Endodermal cell (in vitro differentiated cells): Measurements from ENCODE around the gene MID1. TPM values are rescaled to one million over a fixed set of nuclear protein-coding genes. Genes with fewer than 3 reads are reported as not detected.

Experiments used
- DNase-seq: peaks from one replicate; pipeline ENCODE4 v3.0.0-alpha.2; 2017
- H3K27ac ChIP-seq: 2 replicates; pipeline ENCODE4 v1.5.1; 2013; ENCODE audit warnings: mild to moderate bottlenecking, low read depth, low read length, moderate library complexity
- H3K27me3 ChIP-seq: 2 replicates; pipeline ENCODE4 v1.6.1; 2013; ENCODE audit warnings: mild to moderate bottlenecking, low read length, moderate library complexity; ENCODE audit not compliant: insufficient read depth, control insufficient read depth, poor library complexity, severe bottlenecking
- H3K36me3 ChIP-seq: 2 replicates; pipeline ENCODE4 v1.7.0; 2013; ENCODE audit warnings: mild to moderate bottlenecking, low read length, moderate library complexity; ENCODE audit not compliant: control insufficient read depth, insufficient read depth
- H3K4me1 ChIP-seq: one replicate; pipeline ENCODE4 v1.7.0; 2013; ENCODE audit warnings: low read length; ENCODE audit not compliant: control insufficient read depth, insufficient read depth
- H3K4me3 ChIP-seq: 2 replicates; pipeline ENCODE4 v1.5.1; 2013; ENCODE audit warnings: mild to moderate bottlenecking, low read length, moderate library complexity
- H3K9ac ChIP-seq: 2 replicates; pipeline ENCODE4 v1.6.1; 2013; ENCODE audit warnings: mild to moderate bottlenecking, low read length, moderate library complexity; ENCODE audit not compliant: poor library complexity, severe bottlenecking; ENCODE audit errors: extremely low read depth
- H3K9me3 ChIP-seq: 2 replicates; pipeline ENCODE4 v1.6.1; 2013; ENCODE audit warnings: mild to moderate bottlenecking, low read length, moderate library complexity; ENCODE audit not compliant: control insufficient read depth
- H3K27ac Mint-ChIP-seq: 2 replicates; pipeline ENCODE4 v1.8.0; 2020; ENCODE audit warnings: mixed read lengths
- H3K27me3 Mint-ChIP-seq: 2 replicates; pipeline ENCODE4 v1.8.0; 2021; ENCODE audit warnings: mild to moderate bottlenecking, mixed read lengths; ENCODE audit not compliant: insufficient read depth
- H3K36me3 Mint-ChIP-seq: 2 replicates; pipeline ENCODE4 v1.8.0; 2020; ENCODE audit warnings: low read depth, mixed read lengths
- H3K4me1 Mint-ChIP-seq: 2 replicates; pipeline ENCODE4 v1.8.0; 2020; ENCODE audit warnings: mixed read lengths
- H3K4me3 Mint-ChIP-seq: 2 replicates; pipeline ENCODE4 v1.8.0; 2020; ENCODE audit warnings: mild to moderate bottlenecking, moderate library complexity, mixed read lengths
- H3K9me3 Mint-ChIP-seq: 2 replicates; pipeline ENCODE4 v1.8.0; 2020; ENCODE audit warnings: mild to moderate bottlenecking, mixed read lengths
- CTCF ChIP-seq: fragments of 200-600 bp; sonication (generic); conservative IDR thresholded peaks from 2 replicates; pipeline ENCODE4 v1.5.0; 2021; ENCODE audit warnings: antibody characterized with exemption, mild to moderate bottlenecking
- WGBS, 2 experiments: methylation state at CpG; one replicate each; pipeline versions ENCODE4 v1.1.5 to v1.1.7; 2013; ENCODE audit warnings: missing lambda C conversion rate in 2 of 2, mixed read lengths in 1 of 2; ENCODE audit not compliant: insufficient coverage in 1 of 2, insufficient read length in 1 of 2; 5-methylcytosine and 5-hydroxymethylcytosine counted together
- total RNA-seq, 2 donors: library from RNA; stranded (reverse); fragmentation: NEBNext Ultra II Directional in 1 of 2; extraction: Animal tissue kit (Norgen Biotek cat#: 25700) in 1 of 2; gene quantifications; 2 replicates in 1 of 2; 3 replicates in 1 of 2; pipeline ENCODE4 v1.2.1, GENCODE V29; 2021

Gene MID1
- total RNA-seq, 2 donors from 2014 or later, result 23.5 to 24.9 TPM

GRCh38 chrX:10495677-10496076 is 124.7 kb downstream of the MID1 start:
- 97 to 100% methylated on average over 2 to 3 of the region's 3 CpGs for WGBS, 2 experiments
- H3K4me3 ChIP-seq, result no peak overlapping the region
- peaks cover 7% of the 10 kb centered on the region for H3K36me3 Mint-ChIP-seq
- H3K27ac ChIP-seq, result no peak overlapping the region
- H3K9me3 Mint-ChIP-seq, result peaks cover 33% of the 10 kb centered on the region
- TF ChIP-seq CTCF, result no peak
- H3K4me1 ChIP-seq, result no peaks in the 10 kb centered on the region
- H3K4me3 Mint-ChIP-seq, result no peak overlapping the region
- H3K27me3 Mint-ChIP-seq, result no peaks in the 10 kb centered on the region
- H3K9me3 ChIP-seq, result no peaks in the 10 kb centered on the region
- no peak overlapping the region for H3K27ac Mint-ChIP-seq
- peaks cover 4% of the 10 kb centered on the region for H3K36me3 ChIP-seq
- DNase-seq, result no peak
- no peaks in the 10 kb centered on the region for H3K4me1 Mint-ChIP-seq
- no peaks in the 10 kb centered on the region for H3K27me3 ChIP-seq
- H3K9ac ChIP-seq, result no peak overlapping the region

GRCh38 chrX:10492250-10492649 is 128.1 kb downstream of the MID1 start:
- no peaks in the 10 kb centered on the region for H3K4me1 Mint-ChIP-seq
- no peaks in the 10 kb centered on the region for H3K4me1 ChIP-seq
- no peak overlapping the region for H3K4me3 Mint-ChIP-seq
- DNase-seq, result no peak
- peaks cover 27% of the 10 kb centered on the region for H3K9me3 Mint-ChIP-seq
- peaks cover 6% of the 10 kb centered on the region for H3K36me3 Mint-ChIP-seq
- no peak overlapping the region for H3K4me3 ChIP-seq
- no peaks in the 10 kb centered on the region for H3K27me3 ChIP-seq
- H3K27ac ChIP-seq, result no peak overlapping the region
- H3K36me3 ChIP-seq, result peaks cover 4% of the 10 kb centered on the region
- H3K27ac Mint-ChIP-seq, result no peak overlapping the region
- no peak overlapping the region for H3K9ac ChIP-seq
- H3K9me3 ChIP-seq, result no peaks in the 10 kb centered on the region
- TF ChIP-seq CTCF, result no peak
- no peaks in the 10 kb centered on the region for H3K27me3 Mint-ChIP-seq

- Histone ChIP-seq H3K4me3 (no peak overlapping the region), H3K27me3 (no peaks in the 10 kb centered on the region), H3K27ac (no peak overlapping the region), H3K4me1 (no peaks in the 10 kb centered on the region), H3K9ac (no peak overlapping the region), H3K36me3 (peaks cover 7% of the 10 kb centered on the region), H3K9me3 (no peaks in the 10 kb centered on the region)
- Mint-ChIP-seq H3K9me3 (peaks cover 32% of the 10 kb centered on the region), H3K36me3 (no peaks in the 10 kb centered on the region), H3K4me3 (no peak overlapping the region), H3K4me1 (no peaks in the 10 kb centered on the region), H3K27ac (no peak overlapping the region), H3K27me3 (no peaks in the 10 kb centered on the region)
- 85% methylated on average over 2 of the region's 3 CpGs; no CpG with 5 or more reads in 1 of the 2 experiments for WGBS, 2 experiments
- no peak for TF ChIP-seq CTCF
- DNase-seq, result no peak
Observed at GRCh38 chrX:10486373-10486772, 134.0 kb downstream of the MID1 start.
